ENCODE measurements around the gene OTOL1. TPM values are rescaled to one million over a fixed set of nuclear protein-coding genes. Genes with fewer than 3 reads are reported as not detected.

The OTOL1 gene
- total RNA-seq (2014; rRNA removed; shearing (Covaris generic); ENCODE audit: low replicate concordance): not detected in 2 replicates

GRCh38 chr3:161496508-161496907 lies at the start of gene OTOL1:
OTOL1 (plus strand) TSS chr3:161496808; CDS start chr3:161496808, 0 bp downstream.
- H3K27ac ChIP-seq (ENCODE audit: low read length): no peak within 1 kb of the TSS
- no peaks in the 10 kb centered on the region for H3K36me3 ChIP-seq (ENCODE audit: insufficient read depth, low read length)
- H3K4me2 ChIP-seq (ENCODE audit: low read depth, low read length, poor library complexity, severe bottlenecking): no peak within 1 kb of the TSS
- no peaks in the 10 kb centered on the region for H3K9me2 ChIP-seq (replicated peaks; ENCODE audit: insufficient read depth, low read length)
- no peak within 1 kb of the TSS for H3K9ac ChIP-seq (ENCODE audit: low read length)
- H3K4me1 ChIP-seq (ENCODE audit: low read length): peaks cover 13% of the 10 kb centered on the region
- H3K9me3 ChIP-seq (ENCODE audit: low read length): no peaks in the 10 kb centered on the region
- no peaks in the 10 kb centered on the region for H3K79me2 ChIP-seq (ENCODE audit: low read length)
- no peak within 1 kb of the TSS for H2AFZ ChIP-seq (ENCODE audit: low read length)
- H3K27me3 ChIP-seq (ENCODE audit: low read length): no peaks in the 10 kb centered on the region
- no peak for DNase-seq
- H4K20me1 ChIP-seq (ENCODE audit: insufficient read depth, low read depth, low read length): no peaks in the 10 kb centered on the region
- no peak within 1 kb of the TSS for H3K4me3 ChIP-seq (ENCODE audit: low read length)

GRCh38 chr3:161449785-161450184 lies 46.8 kb upstream of the OTOL1 start:
- H3K36me3 ChIP-seq (ENCODE audit: insufficient read depth, low read length): no peaks in the 10 kb centered on the region
- no peak overlapping the region for H3K4me3 ChIP-seq (ENCODE audit: low read length)
- no peak for DNase-seq
- H3K27ac ChIP-seq (ENCODE audit: low read length): no peak overlapping the region
- H3K9ac ChIP-seq (ENCODE audit: low read length): no peak overlapping the region
- H3K9me3 ChIP-seq (ENCODE audit: low read length): no peaks in the 10 kb centered on the region
- no peak overlapping the region for H3K4me2 ChIP-seq (ENCODE audit: low read depth, low read length, poor library complexity, severe bottlenecking)
- H3K27me3 ChIP-seq (ENCODE audit: low read length): no peaks in the 10 kb centered on the region
- no peak overlapping the region for H2AFZ ChIP-seq (ENCODE audit: low read length)
- H3K79me2 ChIP-seq (ENCODE audit: low read length): no peaks in the 10 kb centered on the region
- no peaks in the 10 kb centered on the region for H3K4me1 ChIP-seq (ENCODE audit: low read length)
- H3K9me2 ChIP-seq (replicated peaks; ENCODE audit: insufficient read depth, low read length): no peaks in the 10 kb centered on the region
- H4K20me1 ChIP-seq (ENCODE audit: insufficient read depth, low read depth, low read length): no peaks in the 10 kb centered on the region

- no peaks in the 10 kb centered on the region for H3K36me3 ChIP-seq (ENCODE audit: insufficient read depth, low read length)
- H3K4me3 ChIP-seq (ENCODE audit: low read length): no peak overlapping the region
- H3K9me3 ChIP-seq (ENCODE audit: low read length): no peaks in the 10 kb centered on the region
- no peak overlapping the region for H3K27ac ChIP-seq (ENCODE audit: low read length)
- no peaks in the 10 kb centered on the region for H3K4me1 ChIP-seq (ENCODE audit: low read length)
- no peaks in the 10 kb centered on the region for H3K9me2 ChIP-seq (replicated peaks; ENCODE audit: insufficient read depth, low read length)
- H4K20me1 ChIP-seq (ENCODE audit: insufficient read depth, low read depth, low read length): no peaks in the 10 kb centered on the region
- no peak for DNase-seq
- H3K4me2 ChIP-seq (ENCODE audit: low read depth, low read length, poor library complexity, severe bottlenecking): no peak overlapping the region
- H3K9ac ChIP-seq (ENCODE audit: low read length): no peak overlapping the region
- no peaks in the 10 kb centered on the region for H3K27me3 ChIP-seq (ENCODE audit: low read length)
- H3K79me2 ChIP-seq (ENCODE audit: low read length): no peaks in the 10 kb centered on the region
- H2AFZ ChIP-seq (ENCODE audit: low read length): no peak overlapping the region
Observed at GRCh38 chr3:161452179-161452578, 44.4 kb upstream of the OTOL1 start.

GRCh38 chr3:161454615-161455014 lies 42.0 kb upstream of the OTOL1 start:
- Histone ChIP-seq H4K20me1 (ENCODE audit: insufficient read depth, low read depth, low read length) (no peaks in the 10 kb centered on the region), H3K4me1 (ENCODE audit: low read length) (no peaks in the 10 kb centered on the region), H3K4me2 (ENCODE audit: low read depth, low read length, poor library complexity, severe bottlenecking) (no peak overlapping the region), H2AFZ (ENCODE audit: low read length) (no peak overlapping the region), H3K4me3 (ENCODE audit: low read length) (no peak overlapping the region), H3K9ac (ENCODE audit: low read length) (no peak overlapping the region), H3K27ac (ENCODE audit: low read length) (no peak overlapping the region), H3K27me3 (ENCODE audit: low read length) (no peaks in the 10 kb centered on the region), H3K9me2 (replicated peaks; ENCODE audit: insufficient read depth, low read length) (no peaks in the 10 kb centered on the region), H3K36me3 (ENCODE audit: insufficient read depth, low read length) (no peaks in the 10 kb centered on the region), H3K79me2 (ENCODE audit: low read length) (no peaks in the 10 kb centered on the region), H3K9me3 (ENCODE audit: low read length) (no peaks in the 10 kb centered on the region)
- no peak for DNase-seq

- Histone ChIP-seq H3K36me3 (ENCODE audit: insufficient read depth, low read length) (no peaks in the 10 kb centered on the region), H3K4me3 (ENCODE audit: low read length) (no peak overlapping the region), H3K9me2 (replicated peaks; ENCODE audit: insufficient read depth, low read length) (no peaks in the 10 kb centered on the region), H3K27ac (ENCODE audit: low read length) (no peak overlapping the region), H3K4me1 (ENCODE audit: low read length) (no peaks in the 10 kb centered on the region), H3K4me2 (ENCODE audit: low read depth, low read length, poor library complexity, severe bottlenecking) (no peak overlapping the region), H3K9me3 (ENCODE audit: low read length) (no peaks in the 10 kb centered on the region), H4K20me1 (ENCODE audit: insufficient read depth, low read depth, low read length) (no peaks in the 10 kb centered on the region), H3K79me2 (ENCODE audit: low read length) (no peaks in the 10 kb centered on the region), H3K27me3 (ENCODE audit: low read length) (no peaks in the 10 kb centered on the region), H2AFZ (ENCODE audit: low read length) (no peak overlapping the region), H3K9ac (ENCODE audit: low read length) (no peak overlapping the region)
- DNase-seq: no peak
Observed at GRCh38 chr3:161455962-161456361, 40.6 kb upstream of the OTOL1 start.

- DNase-seq: no peak
- Histone ChIP-seq H3K9me2 (replicated peaks; ENCODE audit: insufficient read depth, low read length) (no peaks in the 10 kb centered on the region), H3K4me2 (ENCODE audit: low read depth, low read length, poor library complexity, severe bottlenecking) (no peak overlapping the region), H3K4me1 (ENCODE audit: low read length) (no peaks in the 10 kb centered on the region), H4K20me1 (ENCODE audit: insufficient read depth, low read depth, low read length) (no peaks in the 10 kb centered on the region), H3K36me3 (ENCODE audit: insufficient read depth, low read length) (no peaks in the 10 kb centered on the region), H3K79me2 (ENCODE audit: low read length) (no peaks in the 10 kb centered on the region), H3K27ac (ENCODE audit: low read length) (no peak overlapping the region), H3K4me3 (ENCODE audit: low read length) (no peak overlapping the region), H2AFZ (ENCODE audit: low read length) (no peak overlapping the region), H3K9me3 (ENCODE audit: low read length) (no peaks in the 10 kb centered on the region), H3K27me3 (ENCODE audit: low read length) (no peaks in the 10 kb centered on the region), H3K9ac (ENCODE audit: low read length) (no peak overlapping the region)
Observed at GRCh38 chr3:161462138-161462537, 34.5 kb upstream of the OTOL1 start.

- no peaks in the 10 kb centered on the region for H3K4me1 ChIP-seq (ENCODE audit: low read length)
- no peak overlapping the region for H3K4me2 ChIP-seq (ENCODE audit: low read depth, low read length, poor library complexity, severe bottlenecking)
- no peaks in the 10 kb centered on the region for H4K20me1 ChIP-seq (ENCODE audit: insufficient read depth, low read depth, low read length)
- no peaks in the 10 kb centered on the region for H3K36me3 ChIP-seq (ENCODE audit: insufficient read depth, low read length)
- no peak overlapping the region for H3K4me3 ChIP-seq (ENCODE audit: low read length)
- no peaks in the 10 kb centered on the region for H3K27me3 ChIP-seq (ENCODE audit: low read length)
- H3K9ac ChIP-seq (ENCODE audit: low read length): no peak overlapping the region
- H3K9me2 ChIP-seq (replicated peaks; ENCODE audit: insufficient read depth, low read length): no peaks in the 10 kb centered on the region
- no peaks in the 10 kb centered on the region for H3K9me3 ChIP-seq (ENCODE audit: low read length)
- no peak overlapping the region for H2AFZ ChIP-seq (ENCODE audit: low read length)
- no peaks in the 10 kb centered on the region for H3K79me2 ChIP-seq (ENCODE audit: low read length)
- DNase-seq: no peak
- H3K27ac ChIP-seq (ENCODE audit: low read length): no peak overlapping the region
Observed at GRCh38 chr3:161471211-161471610, 25.4 kb upstream of the OTOL1 start.

- H3K79me2 ChIP-seq (ENCODE audit: low read length): no peaks in the 10 kb centered on the region
- H3K27me3 ChIP-seq (ENCODE audit: low read length): no peaks in the 10 kb centered on the region
- H3K27ac ChIP-seq (ENCODE audit: low read length): no peak overlapping the region
- H2AFZ ChIP-seq (ENCODE audit: low read length): no peak overlapping the region
- H3K9me2 ChIP-seq (replicated peaks; ENCODE audit: insufficient read depth, low read length): no peaks in the 10 kb centered on the region
- H3K4me3 ChIP-seq (ENCODE audit: low read length): no peak overlapping the region
- H3K4me1 ChIP-seq (ENCODE audit: low read length): no peaks in the 10 kb centered on the region
- H3K9me3 ChIP-seq (ENCODE audit: low read length): no peaks in the 10 kb centered on the region
- no peaks in the 10 kb centered on the region for H4K20me1 ChIP-seq (ENCODE audit: insufficient read depth, low read depth, low read length)
- H3K9ac ChIP-seq (ENCODE audit: low read length): no peak overlapping the region
- H3K4me2 ChIP-seq (ENCODE audit: low read depth, low read length, poor library complexity, severe bottlenecking): no peak overlapping the region
- no peaks in the 10 kb centered on the region for H3K36me3 ChIP-seq (ENCODE audit: insufficient read depth, low read length)
- no peak for DNase-seq
Observed at GRCh38 chr3:161474139-161474538, 22.5 kb upstream of the OTOL1 start.

GRCh38 chr3:161474741-161475140 lies 21.9 kb upstream of the OTOL1 start:
- Histone ChIP-seq H3K4me2 (ENCODE audit: low read depth, low read length, poor library complexity, severe bottlenecking) (no peak overlapping the region), H2AFZ (ENCODE audit: low read length) (no peak overlapping the region), H3K27me3 (ENCODE audit: low read length) (no peaks in the 10 kb centered on the region), H3K36me3 (ENCODE audit: insufficient read depth, low read length) (no peaks in the 10 kb centered on the region), H3K4me3 (ENCODE audit: low read length) (no peak overlapping the region), H3K4me1 (ENCODE audit: low read length) (no peaks in the 10 kb centered on the region), H3K9me3 (ENCODE audit: low read length) (no peaks in the 10 kb centered on the region), H3K9ac (ENCODE audit: low read length) (no peak overlapping the region), H3K9me2 (replicated peaks; ENCODE audit: insufficient read depth, low read length) (no peaks in the 10 kb centered on the region), H4K20me1 (ENCODE audit: insufficient read depth, low read depth, low read length) (no peaks in the 10 kb centered on the region), H3K79me2 (ENCODE audit: low read length) (no peaks in the 10 kb centered on the region), H3K27ac (ENCODE audit: low read length) (no peak overlapping the region)
- DNase-seq: no peak

All from Karpas-422 (cell line).